GM23338 (cell line): ENCODE results near the gene DENND5B. TPM values are rescaled to one million over a fixed set of nuclear protein-coding genes. Genes with fewer than 3 reads are reported as not detected.

ENCODE experiments used
- ATAC-seq: fragments of 200-7000 bp; cut with Tn5 transposase; 3 replicates; pipeline ENCODE4 v1.9.1; 2020
- DNase-seq: peaks from one replicate; pipeline ENCODE4 v3.0.0-alpha.2; 2015; ENCODE audit warnings: low spot score
- H2AFZ ChIP-seq: fragments of 200-600 bp; sonication (generic); 2 replicates; pipeline ENCODE4 v1.8.0; 2016; ENCODE audit warnings: antibody characterized with exemption, mild to moderate bottlenecking, moderate library complexity
- H3F3A ChIP-seq: fragments of 200-600 bp; sonication (generic); replicated peaks from 2 replicates; pipeline ENCODE4 v1.8.0; 2017; ENCODE audit warnings: antibody characterized with exemption, mixed run types, low read depth
- H3K27ac ChIP-seq: fragments of 200-600 bp; sonication (generic); 2 replicates; pipeline ENCODE4 v1.6.1; 2016; ENCODE audit warnings: low read depth
- H3K27me3 ChIP-seq: fragments of 200-600 bp; sonication (generic); 2 replicates; pipeline ENCODE4 v1.8.0; 2016; ENCODE audit warnings: mild to moderate bottlenecking, mixed run types, moderate library complexity; ENCODE audit not compliant: insufficient read depth
- H3K36me3 ChIP-seq: fragments of 200-600 bp; sonication (generic); 2 replicates; pipeline ENCODE4 v1.8.0; 2016; ENCODE audit warnings: mild to moderate bottlenecking; ENCODE audit not compliant: insufficient read depth
- H3K4me1 ChIP-seq: fragments of 200-600 bp; sonication (generic); 2 replicates; pipeline ENCODE4 v1.8.0; 2016; ENCODE audit warnings: mild to moderate bottlenecking, moderate library complexity; ENCODE audit not compliant: insufficient read depth
- H3K4me2 ChIP-seq: fragments of 200-600 bp; sonication (generic); 2 replicates; pipeline ENCODE4 v1.7.1; 2017; ENCODE audit warnings: mixed run types
- H3K4me3 ChIP-seq: fragments of 200-600 bp; sonication (generic); 2 replicates; pipeline ENCODE4 v1.6.1; 2016; ENCODE audit warnings: mixed run types
- H3K79me2 ChIP-seq: fragments of 200-600 bp; sonication (generic); replicated peaks from 2 replicates; pipeline ENCODE4 v1.8.0; 2017; ENCODE audit warnings: mild to moderate bottlenecking; ENCODE audit not compliant: insufficient read depth
- H3K9me2 ChIP-seq: fragments of 200-600 bp; sonication (generic); 2 replicates; pipeline ENCODE4 v1.8.0; 2017; ENCODE audit not compliant: insufficient read depth
- H4K20me1 ChIP-seq: fragments of 200-600 bp; sonication (generic); replicated peaks from 2 replicates; pipeline ENCODE4 v1.8.0; 2017; ENCODE audit warnings: mild to moderate bottlenecking; ENCODE audit not compliant: insufficient read depth
- H3K27ac Mint-ChIP-seq: 2 replicates; pipeline ENCODE4 v1.8.0; 2020; ENCODE audit warnings: inconsistent platforms, mild to moderate bottlenecking, moderate library complexity, mixed read lengths
- H3K27me3 Mint-ChIP-seq: 3 replicates; pipeline ENCODE4 v1.8.0; 2022; ENCODE audit warnings: low read depth, mild to moderate bottlenecking, moderate library complexity, mixed read lengths, inconsistent platforms; ENCODE audit not compliant: insufficient read depth, poor library complexity
- H3K36me3 Mint-ChIP-seq: 3 replicates; pipeline ENCODE4 v1.8.0; 2021; ENCODE audit warnings: low read depth, mild to moderate bottlenecking, inconsistent platforms, moderate library complexity, mixed read lengths
- H3K4me1 Mint-ChIP-seq: 3 replicates; pipeline ENCODE4 v1.8.0; 2020; ENCODE audit warnings: mild to moderate bottlenecking, inconsistent platforms, mixed read lengths
- H3K4me3 Mint-ChIP-seq: 3 replicates; pipeline ENCODE4 v1.8.0; 2021; ENCODE audit warnings: moderate library complexity, mild to moderate bottlenecking, inconsistent platforms, mixed read lengths
- H3K9me3 Mint-ChIP-seq: 3 replicates; pipeline ENCODE4 v1.8.0; 2020; ENCODE audit warnings: moderate library complexity, mild to moderate bottlenecking, inconsistent platforms, mixed read lengths
- CREB1 ChIP-seq: fragments of 250-450 bp; sonication (Bioruptor Pico); IDR thresholded peaks from 2 replicates; pipeline ENCODE4 v1.5.0; 2020; ENCODE audit warnings: low read depth, mild to moderate bottlenecking, moderate library complexity
- EZH2 ChIP-seq: fragments of 200-600 bp; sonication (generic); IDR thresholded peaks from one replicate; pipeline ENCODE4 v1.8.0; 2017; ENCODE audit warnings: antibody characterized with exemption, mild to moderate bottlenecking, low read depth; ENCODE audit not compliant: unreplicated experiment
- NANOG ChIP-seq: IDR thresholded peaks from 2 replicates; pipeline ENCODE4 v1.6.1; 2016; ENCODE audit warnings: antibody characterized with exemption, borderline replicate concordance
- POLR2AphosphoS5 ChIP-seq: IDR thresholded peaks from 2 replicates; pipeline ENCODE4 v1.6.1; 2016; ENCODE audit warnings: antibody characterized with exemption, low read depth
- ZNF462 ChIP-seq: fragments of 250-450 bp; sonication (Bioruptor Pico); IDR thresholded peaks from 2 replicates; pipeline ENCODE4 v1.5.0; 2020; ENCODE audit warnings: mild to moderate bottlenecking, moderate library complexity
- polyA plus RNA-seq: library from polyadenylated mRNA; unstranded; fragments of >200 nt; fragmentation: Nextera tagmentation; extraction: Ambion mirVana; gene quantifications from 2 replicates; pipeline ENCODE4 v1.2.1, GENCODE V29; 2016
- total RNA-seq: library from RNA; depleted of rRNA; stranded (reverse); fragments of >200 nt; shearing (Covaris generic); gene quantifications from 2 replicates; pipeline ENCODE4 v1.2.3, GENCODE V29; 2014

The DENND5B gene
- total and polyA plus RNA-seq, 2 experiments from 2014 or later: 6.5 to 17.2 TPM

- peak overlapping the region; percentile 78 for H3K27ac ChIP-seq
- H3K4me1 ChIP-seq: peaks cover 25% of the 10 kb centered on the region
- TF ChIP-seq EZH2 (no peak), NANOG (no peak), POLR2AphosphoS5 (peak; percentile 43; the same call in 1 of the 2 replicates), ZNF462 (peak; percentile 87)
- H3K27me3 ChIP-seq: no peaks in the 10 kb centered on the region
- peak overlapping the region; percentile 1; the same call in 1 of the 2 replicates for H3K4me2 ChIP-seq
- H3K4me3 ChIP-seq: no peak overlapping the region
- H3K79me2 ChIP-seq: no peaks in the 10 kb centered on the region
- peak; percentile 87 for DNase-seq
- peak; percentile 90 for ATAC-seq
- Mint-ChIP-seq H3K27me3 (peaks cover 6% of the 10 kb centered on the region), H3K4me3 (peak overlapping the region; percentile 2; the same call in 1 of the 3 replicates), H3K36me3 (no peaks in the 10 kb centered on the region), H3K27ac (peak overlapping the region; percentile 90), H3K4me1 (peaks cover 20% of the 10 kb centered on the region), H3K9me3 (no peaks in the 10 kb centered on the region)
- H3F3A ChIP-seq: peaks cover 4% of the 10 kb centered on the region; the same call in 1 of the 2 replicates
- no peaks in the 10 kb centered on the region for H3K36me3 ChIP-seq
- no peaks in the 10 kb centered on the region for H4K20me1 ChIP-seq
- H2AFZ ChIP-seq: no peak overlapping the region
- no peaks in the 10 kb centered on the region for H3K9me2 ChIP-seq
These were observed 250.9 kb downstream of the DENND5B start for GRCh38 chr12:31339831-31340622.

- Histone ChIP-seq H3K4me1 (peaks cover 25% of the 10 kb centered on the region), H3K4me3 (no peak overlapping the region), H2AFZ (no peak overlapping the region), H3K27me3 (no peaks in the 10 kb centered on the region), H3K79me2 (no peaks in the 10 kb centered on the region), H3K27ac (no peak overlapping the region), H3K4me2 (no peak overlapping the region), H3K9me2 (no peaks in the 10 kb centered on the region), H4K20me1 (no peaks in the 10 kb centered on the region), H3K36me3 (no peaks in the 10 kb centered on the region), H3F3A (peaks cover 4% of the 10 kb centered on the region; the same call in 1 of the 2 replicates)
- H3K36me3 Mint-ChIP-seq: no peaks in the 10 kb centered on the region
- H3K9me3 Mint-ChIP-seq: no peaks in the 10 kb centered on the region
- H3K27me3 Mint-ChIP-seq: peaks cover 10% of the 10 kb centered on the region
- H3K27ac Mint-ChIP-seq: no peak overlapping the region
- DNase-seq (no peak), ATAC-seq (no peak)
- no peak overlapping the region for H3K4me3 Mint-ChIP-seq
- peaks cover 20% of the 10 kb centered on the region for H3K4me1 Mint-ChIP-seq
- no peak for TF ChIP-seq NANOG
- TF ChIP-seq ZNF462: no peak
- TF ChIP-seq CREB1 (CRISPR knock-in tag): no peak
These were observed 253.0 kb downstream of the DENND5B start for GRCh38 chr12:31337952-31338351.
